ENCODE results near the gene TMEM132C.

The TMEM132C gene

DNA sequence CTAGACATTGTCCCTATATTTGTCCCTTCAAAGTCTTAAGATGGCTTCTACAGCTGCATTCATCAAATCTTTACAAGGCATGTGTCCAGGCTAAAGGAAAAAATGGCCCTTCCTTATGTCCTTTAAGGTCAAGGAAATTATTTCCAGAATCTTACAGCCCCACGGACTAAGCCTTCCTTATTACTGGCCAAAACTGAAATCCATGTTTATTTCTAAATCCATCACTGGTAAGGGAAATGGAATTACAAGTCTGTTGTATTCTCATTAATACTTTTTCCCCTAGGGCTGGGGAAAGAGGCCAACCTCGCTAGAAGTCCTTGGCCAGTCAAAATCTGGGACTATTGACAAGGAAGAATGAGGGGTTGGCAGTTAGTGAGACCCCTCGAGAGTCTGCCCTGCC, 252.5 kb downstream of the TMEM132C start:
- H3K36me3 ChIP-seq (ENCODE audit: control insufficient read depth in 2 of 2, insufficient read depth in 1 of 2, low read length in 2 of 2): no peaks in the 10 kb centered on the region
- POLR2A ChIA-PET: no interaction called here

DNA sequence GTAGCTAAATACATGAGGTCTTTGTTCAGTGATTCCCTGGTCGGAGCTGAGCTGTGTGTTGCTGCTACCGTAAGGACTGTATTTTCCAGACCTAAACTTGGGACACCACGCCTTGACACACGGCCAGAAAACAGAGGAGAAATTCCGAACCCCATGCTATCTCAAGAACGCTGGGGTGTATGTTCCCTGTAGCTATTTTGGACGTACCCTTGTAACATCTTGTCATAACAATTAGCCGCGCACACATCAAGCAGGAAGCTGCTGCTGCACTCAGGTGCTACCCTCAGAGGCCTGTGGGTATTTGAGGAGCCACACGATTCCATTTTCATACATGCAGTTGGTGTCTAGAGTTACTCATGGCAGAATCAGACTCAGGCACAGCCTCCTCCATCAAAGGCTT, 255.0 kb downstream of the TMEM132C start:
- CTCF ChIA-PET: no interaction called here

More for the DNA sequence above, 252.5 kb downstream of the TMEM132C start:
- Histone ChIP-seq H3K4me1 (ENCODE audit: control insufficient read depth, insufficient read depth, low read length) (no peaks in the 10 kb centered on the region), H3K9me3 (ENCODE audit: control insufficient read depth, insufficient read depth, low read depth, low read length) (no peaks in the 10 kb centered on the region), H3K4me3 (ENCODE audit: low read depth, low read length) (no peak overlapping the region), H3K27ac (ENCODE audit: extremely low read depth, low read depth, low read length) (no peak overlapping the region)
- CTCF ChIA-PET: no interaction called here
- TF ChIP-seq, protein P1, sequence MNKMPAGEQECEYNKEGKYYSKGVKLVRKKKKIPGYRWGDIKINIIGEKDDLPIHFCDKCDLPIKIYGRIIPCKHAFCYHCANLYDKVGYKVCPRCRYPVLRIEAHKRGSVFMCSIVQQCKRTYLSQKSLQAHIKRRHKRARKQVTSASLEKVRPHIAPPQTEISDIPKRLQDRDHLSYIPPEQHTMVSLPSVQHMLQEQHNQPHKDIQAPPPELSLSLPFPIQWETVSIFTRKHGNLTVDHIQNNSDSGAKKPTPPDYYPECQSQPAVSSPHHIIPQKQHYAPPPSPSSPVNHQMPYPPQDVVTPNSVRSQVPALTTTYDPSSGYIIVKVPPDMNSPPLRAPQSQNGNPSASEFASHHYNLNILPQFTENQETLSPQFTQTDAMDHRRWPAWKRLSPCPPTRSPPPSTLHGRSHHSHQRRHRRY (tag by site-specific recombination; IDR thresholded peaks at IDR 0.05): no peak
- TF ChIP-seq, protein P2, sequence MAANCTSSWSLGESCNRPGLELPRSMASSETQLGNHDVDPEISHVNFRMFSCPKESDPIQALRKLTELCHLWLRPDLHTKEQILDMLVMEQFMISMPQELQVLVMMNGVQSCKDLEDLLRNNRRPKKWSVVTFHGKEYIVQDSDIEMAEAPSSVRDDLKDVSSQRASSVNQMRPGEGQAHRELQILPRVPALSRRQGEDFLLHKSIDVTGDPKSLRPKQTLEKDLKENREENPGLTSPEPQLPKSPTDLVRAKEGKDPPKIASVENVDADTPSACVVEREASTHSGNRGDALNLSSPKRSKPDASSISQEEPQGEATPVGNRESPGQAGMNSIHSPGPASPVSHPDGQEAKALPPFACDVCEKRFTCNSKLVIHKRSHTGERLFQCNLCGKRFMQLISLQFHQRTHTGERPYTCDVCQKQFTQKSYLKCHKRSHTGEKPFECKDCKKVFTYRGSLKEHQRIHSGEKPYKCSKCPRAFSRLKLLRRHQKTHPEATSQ (tag by site-specific recombination; IDR thresholded peaks at IDR 0.05): no peak
- TF ChIP-seq, protein P3, sequence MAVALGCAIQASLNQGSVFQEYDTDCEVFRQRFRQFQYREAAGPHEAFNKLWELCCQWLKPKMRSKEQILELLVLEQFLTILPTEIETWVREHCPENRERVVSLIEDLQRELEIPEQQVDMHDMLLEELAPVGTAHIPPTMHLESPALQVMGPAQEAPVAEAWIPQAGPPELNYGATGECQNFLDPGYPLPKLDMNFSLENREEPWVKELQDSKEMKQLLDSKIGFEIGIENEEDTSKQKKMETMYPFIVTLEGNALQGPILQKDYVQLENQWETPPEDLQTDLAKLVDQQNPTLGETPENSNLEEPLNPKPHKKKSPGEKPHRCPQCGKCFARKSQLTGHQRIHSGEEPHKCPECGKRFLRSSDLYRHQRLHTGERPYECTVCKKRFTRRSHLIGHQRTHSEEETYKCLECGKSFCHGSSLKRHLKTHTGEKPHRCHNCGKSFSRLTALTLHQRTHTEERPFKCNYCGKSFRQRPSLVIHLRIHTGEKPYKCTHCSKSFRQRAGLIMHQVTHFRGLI (tag by site-specific recombination; IDR thresholded peaks at IDR 0.05): no peak

DNA sequence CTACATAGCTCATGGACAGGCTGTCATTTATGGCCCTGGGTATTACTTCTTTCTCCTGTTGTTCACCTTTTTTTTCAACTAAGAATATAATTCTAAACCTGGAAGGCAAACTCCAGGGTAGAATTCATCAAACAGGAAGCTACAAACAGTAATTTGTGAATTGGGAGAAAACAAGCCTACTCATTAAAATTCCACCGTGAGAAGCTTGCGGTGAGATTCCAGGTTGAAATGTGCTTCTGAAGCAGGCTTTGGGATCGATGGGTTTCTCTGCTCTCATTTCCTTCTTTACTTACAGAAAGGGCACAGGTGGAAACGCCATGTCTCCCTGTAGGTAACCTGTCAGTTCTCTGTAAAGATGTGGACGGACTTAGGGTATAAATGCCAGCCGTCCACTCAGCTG, 257.5 kb downstream of the TMEM132C start:
- ChIA-PET CTCF (no interaction called here), POLR2A (no interaction called here)
- H3K36me3 ChIP-seq (ENCODE audit: control insufficient read depth in 2 of 2, insufficient read depth in 1 of 2, low read length in 2 of 2): no peaks in the 10 kb centered on the region
- H3K4me1 ChIP-seq (ENCODE audit: control insufficient read depth, insufficient read depth, low read length): no peaks in the 10 kb centered on the region
- no peak overlapping the region for H3K27ac ChIP-seq (ENCODE audit: extremely low read depth, low read depth, low read length)
- no peak overlapping the region for H3K4me3 ChIP-seq (ENCODE audit: low read depth, low read length)
- no peaks in the 10 kb centered on the region for H3K9me3 ChIP-seq (ENCODE audit: control insufficient read depth, insufficient read depth, low read depth, low read length)
- TF ChIP-seq ZNF184 (tag by site-specific recombination; IDR thresholded peaks at IDR 0.05): no peak
- TF ChIP-seq ZNF624 (tag by site-specific recombination; IDR thresholded peaks at IDR 0.05): no peak
- TF ChIP-seq, protein P4, sequence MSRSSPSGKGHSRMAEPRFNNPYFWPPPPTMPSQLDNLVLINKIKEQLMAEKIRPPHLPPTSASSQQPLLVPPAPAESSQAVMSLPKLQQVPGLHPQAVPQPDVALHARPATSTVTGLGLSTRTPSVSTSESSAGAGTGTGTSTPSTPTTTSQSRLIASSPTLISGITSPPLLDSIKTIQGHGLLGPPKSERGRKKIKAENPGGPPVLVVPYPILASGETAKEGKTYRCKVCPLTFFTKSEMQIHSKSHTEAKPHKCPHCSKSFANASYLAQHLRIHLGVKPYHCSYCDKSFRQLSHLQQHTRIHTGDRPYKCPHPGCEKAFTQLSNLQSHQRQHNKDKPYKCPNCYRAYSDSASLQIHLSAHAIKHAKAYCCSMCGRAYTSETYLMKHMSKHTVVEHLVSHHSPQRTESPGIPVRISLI (tag by site-specific recombination; IDR thresholded peaks at IDR 0.05): no peak
- TF ChIP-seq TRIM28 (IDR thresholded peaks at IDR 0.05; ENCODE audit: borderline replicate concordance, low read length): no peak
- no peak for TF ChIP-seq ZNF239 (tag by site-specific recombination; IDR thresholded peaks at IDR 0.05)
- no peak for TF ChIP-seq FEZF1 (tag by site-specific recombination; IDR thresholded peaks at IDR 0.05)
- no peak for TF ChIP-seq ZBTB21 (tag by site-specific recombination; IDR thresholded peaks at IDR 0.05)
- TF ChIP-seq ZFP37 (tag by site-specific recombination; IDR thresholded peaks at IDR 0.05): no peak
- TF ChIP-seq ZNF785 (tag by site-specific recombination; IDR thresholded peaks at IDR 0.05): no peak
- no peak for TF ChIP-seq ZNF2 (tag by site-specific recombination; IDR thresholded peaks at IDR 0.05)
- no peak for TF ChIP-seq SALL2 (tag by site-specific recombination; IDR thresholded peaks at IDR 0.05; ENCODE audit: borderline replicate concordance)

More for the DNA sequence above, 255.0 kb downstream of the TMEM132C start:
- TF ChIP-seq SETDB1 (IDR thresholded peaks at IDR 0.05; ENCODE audit: insufficient read length, low read length) (no peak), ZNF747 (tag by site-specific recombination; IDR thresholded peaks at IDR 0.05) (no peak), ZNF2 (tag by site-specific recombination; IDR thresholded peaks at IDR 0.05) (no peak), ZNF391 (tag by site-specific recombination; IDR thresholded peaks at IDR 0.05; ENCODE audit: borderline replicate concordance, low read depth) (no peak), ZNF510 (tag by site-specific recombination; IDR thresholded peaks at IDR 0.05; ENCODE audit: insufficient replicate concordance) (no peak), ZNF658 (tag by site-specific recombination; IDR thresholded peaks at IDR 0.05) (no peak), ZNF184 (tag by site-specific recombination; IDR thresholded peaks at IDR 0.05) (no peak), KLF7 (tag by site-specific recombination; IDR thresholded peaks at IDR 0.05; ENCODE audit: borderline replicate concordance) (no peak), ZNF155 (tag by site-specific recombination; IDR thresholded peaks at IDR 0.05) (no peak), ZNF140 (tag by site-specific recombination; IDR thresholded peaks at IDR 0.05) (no peak), ZNF404 (tag by site-specific recombination; IDR thresholded peaks at IDR 0.05) (no peak), ZNF76 (tag by site-specific recombination; IDR thresholded peaks at IDR 0.05; ENCODE audit: borderline replicate concordance, low read depth) (no peak), ZBTB48 (tag by site-specific recombination; IDR thresholded peaks at IDR 0.05) (no peak), ZSCAN23 (tag by site-specific recombination; IDR thresholded peaks at IDR 0.05) (no peak)
- TF ChIP-seq, protein P5, sequence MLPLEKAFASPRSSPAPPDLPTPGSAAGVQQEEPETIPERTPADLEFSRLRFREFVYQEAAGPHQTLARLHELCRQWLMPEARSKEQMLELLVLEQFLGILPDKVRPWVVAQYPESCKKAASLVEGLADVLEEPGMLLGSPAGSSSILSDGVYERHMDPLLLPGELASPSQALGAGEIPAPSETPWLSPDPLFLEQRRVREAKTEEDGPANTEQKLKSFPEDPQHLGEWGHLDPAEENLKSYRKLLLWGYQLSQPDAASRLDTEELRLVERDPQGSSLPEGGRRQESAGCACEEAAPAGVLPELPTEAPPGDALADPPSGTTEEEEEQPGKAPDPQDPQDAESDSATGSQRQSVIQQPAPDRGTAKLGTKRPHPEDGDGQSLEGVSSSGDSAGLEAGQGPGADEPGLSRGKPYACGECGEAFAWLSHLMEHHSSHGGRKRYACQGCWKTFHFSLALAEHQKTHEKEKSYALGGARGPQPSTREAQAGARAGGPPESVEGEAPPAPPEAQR (tag by site-specific recombination; IDR thresholded peaks at IDR 0.05): no peak
- TF ChIP-seq, protein P6, sequence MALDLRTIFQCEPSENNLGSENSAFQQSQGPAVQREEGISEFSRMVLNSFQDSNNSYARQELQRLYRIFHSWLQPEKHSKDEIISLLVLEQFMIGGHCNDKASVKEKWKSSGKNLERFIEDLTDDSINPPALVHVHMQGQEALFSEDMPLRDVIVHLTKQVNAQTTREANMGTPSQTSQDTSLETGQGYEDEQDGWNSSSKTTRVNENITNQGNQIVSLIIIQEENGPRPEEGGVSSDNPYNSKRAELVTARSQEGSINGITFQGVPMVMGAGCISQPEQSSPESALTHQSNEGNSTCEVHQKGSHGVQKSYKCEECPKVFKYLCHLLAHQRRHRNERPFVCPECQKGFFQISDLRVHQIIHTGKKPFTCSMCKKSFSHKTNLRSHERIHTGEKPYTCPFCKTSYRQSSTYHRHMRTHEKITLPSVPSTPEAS (tag by site-specific recombination; IDR thresholded peaks at IDR 0.05): no peak
- TF ChIP-seq, protein P7, sequence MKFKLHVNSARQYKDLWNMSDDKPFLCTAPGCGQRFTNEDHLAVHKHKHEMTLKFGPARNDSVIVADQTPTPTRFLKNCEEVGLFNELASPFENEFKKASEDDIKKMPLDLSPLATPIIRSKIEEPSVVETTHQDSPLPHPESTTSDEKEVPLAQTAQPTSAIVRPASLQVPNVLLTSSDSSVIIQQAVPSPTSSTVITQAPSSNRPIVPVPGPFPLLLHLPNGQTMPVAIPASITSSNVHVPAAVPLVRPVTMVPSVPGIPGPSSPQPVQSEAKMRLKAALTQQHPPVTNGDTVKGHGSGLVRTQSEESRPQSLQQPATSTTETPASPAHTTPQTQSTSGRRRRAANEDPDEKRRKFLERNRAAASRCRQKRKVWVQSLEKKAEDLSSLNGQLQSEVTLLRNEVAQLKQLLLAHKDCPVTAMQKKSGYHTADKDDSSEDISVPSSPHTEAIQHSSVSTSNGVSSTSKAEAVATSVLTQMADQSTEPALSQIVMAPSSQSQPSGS (tag by site-specific recombination; IDR thresholded peaks at IDR 0.05; ENCODE audit: low read depth): no peak
- POLR2A ChIA-PET: no interaction called here
- H3K4me1 ChIP-seq (ENCODE audit: control insufficient read depth, insufficient read depth, low read length): no peaks in the 10 kb centered on the region
- H3K9me3 ChIP-seq (ENCODE audit: control insufficient read depth, insufficient read depth, low read depth, low read length): no peaks in the 10 kb centered on the region
- no peak overlapping the region for H3K27ac ChIP-seq (ENCODE audit: extremely low read depth, low read depth, low read length)
- H3K36me3 ChIP-seq (ENCODE audit: control insufficient read depth in 2 of 2, insufficient read depth in 1 of 2, low read length in 2 of 2): no peaks in the 10 kb centered on the region
- no peak overlapping the region for H3K4me3 ChIP-seq (ENCODE audit: low read depth, low read length)

Data from HEK293 (cell line).